Measurements from ENCODE around the gene SLC30A1.

Gene SLC30A1

DNA sequence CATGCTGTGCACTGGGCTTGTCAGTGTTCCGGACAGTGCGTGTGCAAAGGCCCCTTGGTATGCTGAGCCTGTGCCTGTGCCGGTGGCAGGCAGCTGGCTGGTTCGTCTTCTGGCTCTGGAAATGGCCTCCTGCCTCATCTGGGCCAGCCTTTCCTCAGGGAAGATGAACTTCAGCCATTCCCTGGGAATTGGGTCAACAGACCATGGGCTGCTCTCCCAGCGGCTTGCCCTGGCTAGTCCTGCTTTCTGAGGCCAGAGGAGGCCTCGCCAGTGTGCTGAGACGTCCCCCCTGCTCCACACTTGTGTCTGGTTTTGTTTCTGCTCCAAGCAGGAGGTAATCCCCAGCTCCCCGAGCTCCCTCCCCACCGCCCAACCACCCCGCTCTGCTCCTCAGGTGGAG, 54.4 kb downstream of the SLC30A1 start:
- DNase-seq (ENCODE audit: low read depth in 2 of 2) = no peak

DNA sequence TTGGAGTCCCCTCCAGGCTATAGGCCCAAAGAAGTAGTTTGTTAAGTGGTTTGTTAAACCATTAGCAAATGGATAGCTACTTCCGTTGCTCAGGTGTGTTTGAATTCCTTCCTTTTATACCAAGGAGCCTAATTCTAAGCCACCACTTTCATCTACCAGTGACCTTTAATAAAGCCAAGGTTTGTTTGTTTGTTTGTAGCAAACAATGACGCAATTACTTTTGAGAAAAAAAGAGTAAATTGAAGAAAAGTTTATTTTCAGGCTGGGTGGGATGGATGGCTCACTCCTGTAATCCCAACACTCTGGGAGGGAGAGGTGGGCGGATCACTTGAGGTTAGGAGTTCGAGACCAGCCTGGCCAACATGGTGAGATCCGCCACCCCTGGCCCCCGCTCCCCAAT, 56.2 kb downstream of the SLC30A1 start:
- DNase-seq (ENCODE audit: low read depth in 2 of 2) = no peak

Data from activated CD4-positive, alpha-beta T cell treated with anti-CD3 and anti-CD28 coated beads for 24 hours (primary cell).